KMS-11 (cell line): ENCODE data around the gene SCLY.

Source experiments
- H2AFZ ChIP-seq: fragments of 200-600 bp; sonication (generic); 2 replicates; pipeline ENCODE4 v1.6.1; 2016; ENCODE audit warnings: antibody characterized with exemption, mixed run types, low read depth
- H3K27ac ChIP-seq: fragments of 200-600 bp; sonication (generic); 2 replicates; pipeline ENCODE4 v1.6.1; 2016; ENCODE audit warnings: mild to moderate bottlenecking, mixed run types
- H3K27me3 ChIP-seq: fragments of 200-600 bp; sonication (generic); 2 replicates; pipeline ENCODE4 v1.6.1; 2017; ENCODE audit warnings: mild to moderate bottlenecking, low read depth, mixed run types, moderate library complexity; ENCODE audit not compliant: insufficient read depth
- H3K36me3 ChIP-seq: fragments of 200-600 bp; sonication (generic); 2 replicates; pipeline ENCODE4 v1.6.1; 2017; ENCODE audit warnings: mild to moderate bottlenecking, mixed run types; ENCODE audit not compliant: insufficient read depth
- H3K4me1 ChIP-seq: fragments of 200-600 bp; sonication (generic); 2 replicates; pipeline ENCODE4 v1.6.1; 2016; ENCODE audit warnings: mild to moderate bottlenecking, low read depth, mixed run types; ENCODE audit not compliant: poor library complexity, severe bottlenecking
- H3K4me2 ChIP-seq: fragments of 200-600 bp; sonication (generic); 2 replicates; pipeline ENCODE4 v1.7.0; 2016; ENCODE audit warnings: mild to moderate bottlenecking, mixed run types
- H3K4me3 ChIP-seq: fragments of 200-600 bp; sonication (generic); IDR thresholded peaks from 2 replicates; pipeline ENCODE4 v1.6.1; 2017; ENCODE audit warnings: low read depth, low read length, mixed read lengths; ENCODE audit not compliant: insufficient read depth
- H3K79me2 ChIP-seq: fragments of 200-600 bp; sonication (generic); 2 replicates; pipeline ENCODE4 v1.6.1; 2016; ENCODE audit warnings: low read depth, mixed run types; ENCODE audit not compliant: insufficient read depth
- H3K9ac ChIP-seq: fragments of 200-600 bp; sonication (generic); 2 replicates; pipeline ENCODE4 v1.6.1; 2016; ENCODE audit warnings: mild to moderate bottlenecking, mixed run types
- H4K20me1 ChIP-seq: fragments of 200-600 bp; sonication (generic); 2 replicates; pipeline ENCODE4 v1.6.1; 2016; ENCODE audit warnings: mild to moderate bottlenecking, mixed run types; ENCODE audit not compliant: insufficient read depth
- TF ChIP-seq, protein P1 (sequence below): fragments of 200-600 bp; sonication (generic); conservative IDR thresholded peaks from 2 replicates; pipeline ENCODE4 v1.6.1; 2017; ENCODE audit warnings: low read depth, mild to moderate bottlenecking, antibody characterized with exemption, low read length, moderate library complexity, mixed read lengths

The SCLY gene

DNA sequence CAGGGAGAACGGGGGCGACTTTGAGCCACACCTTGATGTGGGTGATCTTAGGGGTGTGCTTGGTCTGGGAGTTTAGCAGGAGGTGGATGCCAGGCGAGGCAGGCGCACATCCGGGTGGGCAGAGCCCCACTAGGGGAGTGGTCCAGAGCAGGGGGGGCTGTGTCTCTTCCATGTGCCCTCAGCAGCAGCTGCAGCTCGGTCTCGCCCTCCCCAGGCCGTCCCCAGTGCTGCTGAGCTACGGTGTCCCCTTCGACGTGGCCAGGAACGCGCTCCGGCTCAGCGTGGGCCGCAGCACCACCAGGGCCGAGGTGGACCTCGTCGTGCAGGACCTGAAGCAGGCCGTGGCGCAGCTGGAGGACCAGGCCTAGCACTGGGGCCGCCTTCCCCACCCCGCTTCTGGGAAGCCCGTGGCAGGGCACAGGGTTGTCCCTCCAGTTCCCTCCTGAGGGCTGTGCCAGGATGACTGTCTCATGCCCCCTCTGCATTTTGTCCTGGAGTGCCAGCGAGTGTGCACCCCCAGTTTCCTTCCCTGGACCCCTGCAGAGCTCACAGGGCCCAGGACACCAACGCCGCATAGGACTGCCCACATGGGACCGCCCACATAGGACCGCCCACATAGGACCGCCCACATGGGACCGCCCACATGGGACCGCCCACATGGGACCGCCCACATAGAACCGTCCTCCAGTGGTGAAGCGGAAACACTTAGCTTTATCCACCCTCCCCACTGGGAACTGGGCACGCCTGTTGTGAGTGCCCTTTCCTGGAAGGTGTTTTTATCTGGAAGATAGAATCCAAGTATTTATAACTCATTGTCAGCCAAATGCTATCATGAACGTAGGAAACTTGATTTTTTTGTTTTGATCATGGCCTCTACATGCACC, 37.4 kb downstream of the SCLY start:
- H3K4me1 ChIP-seq = no peaks in the 10 kb centered on the region
- no peak overlapping the region for H3K9ac ChIP-seq
- H3K27me3 ChIP-seq = no peaks in the 10 kb centered on the region
- H3K36me3 ChIP-seq = no peaks in the 10 kb centered on the region
- TF ChIP-seq, protein P1, sequence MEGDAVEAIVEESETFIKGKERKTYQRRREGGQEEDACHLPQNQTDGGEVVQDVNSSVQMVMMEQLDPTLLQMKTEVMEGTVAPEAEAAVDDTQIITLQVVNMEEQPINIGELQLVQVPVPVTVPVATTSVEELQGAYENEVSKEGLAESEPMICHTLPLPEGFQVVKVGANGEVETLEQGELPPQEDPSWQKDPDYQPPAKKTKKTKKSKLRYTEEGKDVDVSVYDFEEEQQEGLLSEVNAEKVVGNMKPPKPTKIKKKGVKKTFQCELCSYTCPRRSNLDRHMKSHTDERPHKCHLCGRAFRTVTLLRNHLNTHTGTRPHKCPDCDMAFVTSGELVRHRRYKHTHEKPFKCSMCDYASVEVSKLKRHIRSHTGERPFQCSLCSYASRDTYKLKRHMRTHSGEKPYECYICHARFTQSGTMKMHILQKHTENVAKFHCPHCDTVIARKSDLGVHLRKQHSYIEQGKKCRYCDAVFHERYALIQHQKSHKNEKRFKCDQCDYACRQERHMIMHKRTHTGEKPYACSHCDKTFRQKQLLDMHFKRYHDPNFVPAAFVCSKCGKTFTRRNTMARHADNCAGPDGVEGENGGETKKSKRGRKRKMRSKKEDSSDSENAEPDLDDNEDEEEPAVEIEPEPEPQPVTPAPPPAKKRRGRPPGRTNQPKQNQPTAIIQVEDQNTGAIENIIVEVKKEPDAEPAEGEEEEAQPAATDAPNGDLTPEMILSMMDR = no peak
- no peak overlapping the region for H3K4me2 ChIP-seq
- H4K20me1 ChIP-seq = no peaks in the 10 kb centered on the region
- no peak overlapping the region for H3K27ac ChIP-seq
- no peaks in the 10 kb centered on the region for H3K79me2 ChIP-seq
- no peak overlapping the region for H3K4me3 ChIP-seq
- no peak overlapping the region for H2AFZ ChIP-seq

- Histone ChIP-seq H3K4me3 (no peak overlapping the region), H3K4me2 (no peak overlapping the region), H3K36me3 (no peaks in the 10 kb centered on the region)
Observed at GRCh38 chr2:238098901-238099713, 38.3 kb downstream of the SCLY start.

DNA sequence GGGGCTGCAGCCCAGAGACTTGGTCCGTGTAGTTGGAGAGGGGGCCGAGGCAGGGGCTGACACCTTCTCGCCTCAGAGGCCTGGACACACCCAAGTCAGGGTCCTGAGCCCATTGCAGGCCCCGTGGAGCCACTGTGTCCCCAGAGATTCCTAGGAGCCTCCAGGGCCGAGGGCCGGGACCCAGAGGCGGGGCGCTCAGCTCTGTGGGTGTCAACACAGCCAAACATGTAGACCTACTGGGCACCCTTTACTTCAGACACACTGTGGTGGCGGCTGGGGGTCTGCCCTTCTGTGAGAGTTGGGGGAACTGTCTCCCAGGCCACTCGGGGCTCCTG, 38.9 kb downstream of the SCLY start:
- TF ChIP-seq, protein P1 = no peak
- H3K4me2 ChIP-seq = no peak overlapping the region
- H3K4me1 ChIP-seq = no peaks in the 10 kb centered on the region
- H4K20me1 ChIP-seq = no peaks in the 10 kb centered on the region
- H3K79me2 ChIP-seq = no peaks in the 10 kb centered on the region
- H3K9ac ChIP-seq = no peak overlapping the region
- H3K27ac ChIP-seq = no peak overlapping the region
- no peak overlapping the region for H3K4me3 ChIP-seq
- H2AFZ ChIP-seq = no peak overlapping the region
- H3K27me3 ChIP-seq = no peaks in the 10 kb centered on the region
- no peaks in the 10 kb centered on the region for H3K36me3 ChIP-seq

More at GRCh38 chr2:238098901-238099713, 38.3 kb downstream of the SCLY start:
- H2AFZ ChIP-seq = no peak overlapping the region
- TF ChIP-seq, protein P1 = no peak
- H3K27ac ChIP-seq = no peak overlapping the region
- H4K20me1 ChIP-seq = no peaks in the 10 kb centered on the region
- H3K79me2 ChIP-seq = no peaks in the 10 kb centered on the region
- no peaks in the 10 kb centered on the region for H3K27me3 ChIP-seq
- no peaks in the 10 kb centered on the region for H3K4me1 ChIP-seq
- no peak overlapping the region for H3K9ac ChIP-seq

- H3K27ac ChIP-seq = no peak within 1 kb of the TSS
Observed at GRCh38 chr2:238100049-238100820, 39.4 kb downstream of the SCLY start, which contains the start of gene ESPNL. TSS of gene ESPNL (plus strand) at chr2:238100340. CDS start at chr2:238100420, 80 bp downstream.

More at GRCh38 chr2:238100049-238100820, 39.4 kb downstream of the SCLY start, which contains the start of gene ESPNL:
- H3K4me1 ChIP-seq = no peaks in the 10 kb centered on the region
- no peak within 1 kb of the TSS for H2AFZ ChIP-seq
- no peaks in the 10 kb centered on the region for H3K36me3 ChIP-seq
- H4K20me1 ChIP-seq = no peaks in the 10 kb centered on the region
- TF ChIP-seq, protein P1 = no peak
- no peak within 1 kb of the TSS for H3K4me3 ChIP-seq
- H3K79me2 ChIP-seq = no peaks in the 10 kb centered on the region
- no peaks in the 10 kb centered on the region for H3K27me3 ChIP-seq
- no peak within 1 kb of the TSS for H3K4me2 ChIP-seq
- no peak within 1 kb of the TSS for H3K9ac ChIP-seq
